Measurements from ENCODE around the gene GKN2.

The GKN2 gene

DNA sequence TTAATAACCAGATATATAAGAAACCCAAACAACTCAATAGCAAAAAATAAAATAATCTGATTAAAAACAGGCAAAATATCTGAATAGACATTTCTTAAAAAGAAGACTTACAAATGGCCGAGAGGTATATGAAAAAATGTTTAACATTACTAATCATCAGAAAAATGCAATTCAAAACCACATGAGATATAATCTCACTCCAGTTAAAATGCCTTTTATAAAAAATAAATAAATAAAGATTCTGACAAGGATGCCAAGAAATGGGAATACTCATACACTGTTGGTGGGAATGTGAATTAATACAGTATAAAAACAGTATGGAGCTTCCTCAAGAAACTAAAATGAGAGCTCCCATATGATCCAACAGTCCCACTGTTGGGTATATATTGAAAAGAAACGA lies 47.6 kb downstream of the GKN2 start:
- no peak for ATAC-seq
- TF ChIP-seq ISL1 (CRISPR knock-in tag; IDR thresholded peaks at IDR 0.05) (peak; percentile 32; the same call in 1 of the 2 replicates), BACH2 (CRISPR knock-in tag; IDR thresholded peaks at IDR 0.05; ENCODE audit: borderline replicate concordance) (no peak)

DNA sequence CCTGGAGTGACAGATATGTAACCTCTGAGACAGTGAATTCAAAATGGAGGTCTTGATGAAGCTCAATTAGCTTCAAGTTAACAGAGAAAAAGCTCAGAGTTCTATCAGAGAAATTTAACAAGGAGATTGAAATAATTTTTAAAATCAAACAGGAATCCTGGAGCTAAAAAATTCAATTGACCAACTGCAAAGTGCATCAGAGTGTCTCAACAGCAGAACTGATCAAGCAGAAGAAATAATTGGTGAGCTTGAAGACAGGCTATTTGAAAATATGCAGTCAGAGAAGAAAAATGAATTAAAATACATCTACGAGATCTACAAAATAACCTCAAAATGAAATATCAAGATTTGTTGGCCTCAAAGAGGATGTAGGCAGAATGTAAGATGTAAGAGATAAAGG lies 51.1 kb downstream of the GKN2 start:
- no peak for ATAC-seq
- TF ChIP-seq ZFP30 (CRISPR knock-in tag; IDR thresholded peaks at IDR 0.05) (no peak), ARNTL (CRISPR knock-in tag; IDR thresholded peaks at IDR 0.05; ENCODE audit: borderline replicate concordance, low read depth) (no peak), BACH2 (CRISPR knock-in tag; IDR thresholded peaks at IDR 0.05; ENCODE audit: borderline replicate concordance) (no peak), ZNF565 (CRISPR knock-in tag; conservative IDR thresholded peaks at IDR 0.05; ENCODE audit: low read depth) (no peak), PPARA (CRISPR knock-in tag; IDR thresholded peaks at IDR 0.05; ENCODE audit: borderline replicate concordance) (no peak), CSDC2 (CRISPR knock-in tag; IDR thresholded peaks at IDR 0.05) (no peak), ESRRG (CRISPR knock-in tag; IDR thresholded peaks at IDR 0.05) (no peak), SNAI2 (CRISPR knock-in tag; IDR thresholded peaks at IDR 0.05) (no peak), GLIS3 (CRISPR knock-in tag; IDR thresholded peaks at IDR 0.05) (no peak), ZC3H10 (CRISPR knock-in tag; IDR thresholded peaks at IDR 0.05) (no peak), TCF4 (CRISPR knock-in tag; IDR thresholded peaks at IDR 0.05; ENCODE audit: borderline replicate concordance) (no peak), RARB (CRISPR knock-in tag; IDR thresholded peaks at IDR 0.05) (no peak), OSR1 (CRISPR knock-in tag; IDR thresholded peaks at IDR 0.05) (no peak), ISL1 (CRISPR knock-in tag; IDR thresholded peaks at IDR 0.05) (no peak), ZFP3 (CRISPR knock-in tag; IDR thresholded peaks at IDR 0.05) (no peak)
- TF ChIP-seq, protein P1, sequence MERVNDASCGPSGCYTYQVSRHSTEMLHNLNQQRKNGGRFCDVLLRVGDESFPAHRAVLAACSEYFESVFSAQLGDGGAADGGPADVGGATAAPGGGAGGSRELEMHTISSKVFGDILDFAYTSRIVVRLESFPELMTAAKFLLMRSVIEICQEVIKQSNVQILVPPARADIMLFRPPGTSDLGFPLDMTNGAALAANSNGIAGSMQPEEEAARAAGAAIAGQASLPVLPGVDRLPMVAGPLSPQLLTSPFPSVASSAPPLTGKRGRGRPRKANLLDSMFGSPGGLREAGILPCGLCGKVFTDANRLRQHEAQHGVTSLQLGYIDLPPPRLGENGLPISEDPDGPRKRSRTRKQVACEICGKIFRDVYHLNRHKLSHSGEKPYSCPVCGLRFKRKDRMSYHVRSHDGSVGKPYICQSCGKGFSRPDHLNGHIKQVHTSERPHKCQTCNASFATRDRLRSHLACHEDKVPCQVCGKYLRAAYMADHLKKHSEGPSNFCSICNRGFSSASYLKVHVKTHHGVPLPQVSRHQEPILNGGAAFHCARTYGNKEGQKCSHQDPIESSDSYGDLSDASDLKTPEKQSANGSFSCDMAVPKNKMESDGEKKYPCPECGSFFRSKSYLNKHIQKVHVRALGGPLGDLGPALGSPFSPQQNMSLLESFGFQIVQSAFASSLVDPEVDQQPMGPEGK (CRISPR knock-in tag; IDR thresholded peaks at IDR 0.05; ENCODE audit: borderline replicate concordance) = no peak
- TF ChIP-seq, protein P2, sequence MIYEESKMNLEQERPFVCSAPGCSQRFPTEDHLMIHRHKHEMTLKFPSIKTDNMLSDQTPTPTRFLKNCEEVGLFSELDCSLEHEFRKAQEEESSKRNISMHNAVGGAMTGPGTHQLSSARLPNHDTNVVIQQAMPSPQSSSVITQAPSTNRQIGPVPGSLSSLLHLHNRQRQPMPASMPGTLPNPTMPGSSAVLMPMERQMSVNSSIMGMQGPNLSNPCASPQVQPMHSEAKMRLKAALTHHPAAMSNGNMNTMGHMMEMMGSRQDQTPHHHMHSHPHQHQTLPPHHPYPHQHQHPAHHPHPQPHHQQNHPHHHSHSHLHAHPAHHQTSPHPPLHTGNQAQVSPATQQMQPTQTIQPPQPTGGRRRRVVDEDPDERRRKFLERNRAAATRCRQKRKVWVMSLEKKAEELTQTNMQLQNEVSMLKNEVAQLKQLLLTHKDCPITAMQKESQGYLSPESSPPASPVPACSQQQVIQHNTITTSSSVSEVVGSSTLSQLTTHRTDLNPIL (CRISPR knock-in tag; IDR thresholded peaks at IDR 0.05; ENCODE audit: low read depth) = no peak

DNA sequence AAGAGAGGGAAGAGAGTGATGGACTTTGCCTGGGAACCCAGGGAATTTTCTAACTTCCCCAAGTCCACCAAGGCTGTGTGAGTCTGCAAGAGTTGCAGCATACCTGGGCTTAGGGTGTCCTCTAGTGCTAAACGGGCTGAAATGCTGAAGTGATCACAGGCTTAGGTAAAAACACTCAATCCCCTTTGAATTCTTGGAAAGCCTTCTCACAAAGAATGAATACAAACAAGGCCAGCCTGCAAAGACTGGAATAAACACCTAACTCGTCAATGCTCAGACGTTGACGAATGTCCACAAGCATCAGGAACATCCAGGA lies 51.5 kb downstream of the GKN2 start:
- TF ChIP-seq PPARA (CRISPR knock-in tag; IDR thresholded peaks at IDR 0.05; ENCODE audit: borderline replicate concordance) (no peak), ZFP3 (CRISPR knock-in tag; IDR thresholded peaks at IDR 0.05) (no peak), ZFP30 (CRISPR knock-in tag; IDR thresholded peaks at IDR 0.05) (no peak), CSDC2 (CRISPR knock-in tag; IDR thresholded peaks at IDR 0.05) (no peak), ZNF70 (CRISPR knock-in tag; IDR thresholded peaks at IDR 0.05) (no peak), ZC3H10 (CRISPR knock-in tag; IDR thresholded peaks at IDR 0.05) (no peak), ZNF565 (CRISPR knock-in tag; conservative IDR thresholded peaks at IDR 0.05; ENCODE audit: low read depth) (no peak), OSR1 (CRISPR knock-in tag; IDR thresholded peaks at IDR 0.05) (no peak), TOX (CRISPR knock-in tag; IDR thresholded peaks at IDR 0.05; ENCODE audit: borderline replicate concordance) (no peak), BACH2 (CRISPR knock-in tag; IDR thresholded peaks at IDR 0.05; ENCODE audit: borderline replicate concordance) (no peak), TCF4 (CRISPR knock-in tag; IDR thresholded peaks at IDR 0.05; ENCODE audit: borderline replicate concordance) (no peak), ISL1 (CRISPR knock-in tag; IDR thresholded peaks at IDR 0.05) (no peak), RARB (CRISPR knock-in tag; IDR thresholded peaks at IDR 0.05) (no peak), ZNF8 (CRISPR knock-in tag; IDR thresholded peaks at IDR 0.05) (no peak)
- TF ChIP-seq, protein P3, sequence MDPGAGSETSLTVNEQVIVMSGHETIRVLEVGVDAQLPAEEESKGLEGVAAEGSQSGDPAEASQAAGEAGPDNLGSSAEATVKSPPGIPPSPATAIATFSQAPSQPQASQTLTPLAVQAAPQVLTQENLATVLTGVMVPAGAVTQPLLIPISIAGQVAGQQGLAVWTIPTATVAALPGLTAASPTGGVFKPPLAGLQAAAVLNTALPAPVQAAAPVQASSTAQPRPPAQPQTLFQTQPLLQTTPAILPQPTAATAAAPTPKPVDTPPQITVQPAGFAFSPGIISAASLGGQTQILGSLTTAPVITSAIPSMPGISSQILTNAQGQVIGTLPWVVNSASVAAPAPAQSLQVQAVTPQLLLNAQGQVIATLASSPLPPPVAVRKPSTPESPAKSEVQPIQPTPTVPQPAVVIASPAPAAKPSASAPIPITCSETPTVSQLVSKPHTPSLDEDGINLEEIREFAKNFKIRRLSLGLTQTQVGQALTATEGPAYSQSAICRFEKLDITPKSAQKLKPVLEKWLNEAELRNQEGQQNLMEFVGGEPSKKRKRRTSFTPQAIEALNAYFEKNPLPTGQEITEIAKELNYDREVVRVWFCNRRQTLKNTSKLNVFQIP (CRISPR knock-in tag; IDR thresholded peaks at IDR 0.05; ENCODE audit: borderline replicate concordance, low read depth) = no peak
- TF ChIP-seq, protein P4, sequence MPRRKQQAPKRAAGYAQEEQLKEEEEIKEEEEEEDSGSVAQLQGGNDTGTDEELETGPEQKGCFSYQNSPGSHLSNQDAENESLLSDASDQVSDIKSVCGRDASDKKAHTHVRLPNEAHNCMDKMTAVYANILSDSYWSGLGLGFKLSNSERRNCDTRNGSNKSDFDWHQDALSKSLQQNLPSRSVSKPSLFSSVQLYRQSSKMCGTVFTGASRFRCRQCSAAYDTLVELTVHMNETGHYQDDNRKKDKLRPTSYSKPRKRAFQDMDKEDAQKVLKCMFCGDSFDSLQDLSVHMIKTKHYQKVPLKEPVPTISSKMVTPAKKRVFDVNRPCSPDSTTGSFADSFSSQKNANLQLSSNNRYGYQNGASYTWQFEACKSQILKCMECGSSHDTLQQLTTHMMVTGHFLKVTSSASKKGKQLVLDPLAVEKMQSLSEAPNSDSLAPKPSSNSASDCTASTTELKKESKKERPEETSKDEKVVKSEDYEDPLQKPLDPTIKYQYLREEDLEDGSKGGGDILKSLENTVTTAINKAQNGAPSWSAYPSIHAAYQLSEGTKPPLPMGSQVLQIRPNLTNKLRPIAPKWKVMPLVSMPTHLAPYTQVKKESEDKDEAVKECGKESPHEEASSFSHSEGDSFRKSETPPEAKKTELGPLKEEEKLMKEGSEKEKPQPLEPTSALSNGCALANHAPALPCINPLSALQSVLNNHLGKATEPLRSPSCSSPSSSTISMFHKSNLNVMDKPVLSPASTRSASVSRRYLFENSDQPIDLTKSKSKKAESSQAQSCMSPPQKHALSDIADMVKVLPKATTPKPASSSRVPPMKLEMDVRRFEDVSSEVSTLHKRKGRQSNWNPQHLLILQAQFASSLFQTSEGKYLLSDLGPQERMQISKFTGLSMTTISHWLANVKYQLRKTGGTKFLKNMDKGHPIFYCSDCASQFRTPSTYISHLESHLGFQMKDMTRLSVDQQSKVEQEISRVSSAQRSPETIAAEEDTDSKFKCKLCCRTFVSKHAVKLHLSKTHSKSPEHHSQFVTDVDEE (CRISPR knock-in tag; IDR thresholded peaks at IDR 0.05) = no peak
- TF ChIP-seq, protein P1 (CRISPR knock-in tag; IDR thresholded peaks at IDR 0.05; ENCODE audit: borderline replicate concordance) = no peak
- TF ChIP-seq, protein P2 (CRISPR knock-in tag; IDR thresholded peaks at IDR 0.05; ENCODE audit: low read depth) = no peak
- ATAC-seq = 0 out of 3 replicates have a peak, but pooled peaks have one; percentile 35

Measured in SK-N-SH treated with all-trans-retinoic acid at 6 μM for 48 hours (cell line).